ENCODE measurements around the gene CFAP73.

DNA sequence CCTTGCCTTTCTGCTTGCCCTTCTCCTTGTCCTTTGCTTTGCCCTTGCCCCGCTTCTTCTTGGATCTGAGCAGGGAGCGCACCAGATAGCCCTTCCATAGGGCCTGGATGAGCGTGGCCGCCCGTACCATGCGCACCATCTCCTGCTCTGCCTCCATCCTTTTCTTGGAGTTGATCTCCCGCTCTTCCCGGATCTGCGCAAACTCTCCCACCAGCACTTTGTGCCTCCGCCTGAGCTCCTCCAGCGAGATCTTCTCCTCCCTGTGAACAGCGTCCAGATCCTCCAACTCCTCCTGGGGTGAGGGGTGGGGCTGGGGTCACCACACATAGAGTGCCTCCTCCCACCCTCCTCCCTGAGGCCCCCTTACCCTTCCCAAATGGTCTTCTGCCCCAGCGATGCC, 46.1 kb downstream of the CFAP73 start:
- TF ChIP-seq, protein P1, sequence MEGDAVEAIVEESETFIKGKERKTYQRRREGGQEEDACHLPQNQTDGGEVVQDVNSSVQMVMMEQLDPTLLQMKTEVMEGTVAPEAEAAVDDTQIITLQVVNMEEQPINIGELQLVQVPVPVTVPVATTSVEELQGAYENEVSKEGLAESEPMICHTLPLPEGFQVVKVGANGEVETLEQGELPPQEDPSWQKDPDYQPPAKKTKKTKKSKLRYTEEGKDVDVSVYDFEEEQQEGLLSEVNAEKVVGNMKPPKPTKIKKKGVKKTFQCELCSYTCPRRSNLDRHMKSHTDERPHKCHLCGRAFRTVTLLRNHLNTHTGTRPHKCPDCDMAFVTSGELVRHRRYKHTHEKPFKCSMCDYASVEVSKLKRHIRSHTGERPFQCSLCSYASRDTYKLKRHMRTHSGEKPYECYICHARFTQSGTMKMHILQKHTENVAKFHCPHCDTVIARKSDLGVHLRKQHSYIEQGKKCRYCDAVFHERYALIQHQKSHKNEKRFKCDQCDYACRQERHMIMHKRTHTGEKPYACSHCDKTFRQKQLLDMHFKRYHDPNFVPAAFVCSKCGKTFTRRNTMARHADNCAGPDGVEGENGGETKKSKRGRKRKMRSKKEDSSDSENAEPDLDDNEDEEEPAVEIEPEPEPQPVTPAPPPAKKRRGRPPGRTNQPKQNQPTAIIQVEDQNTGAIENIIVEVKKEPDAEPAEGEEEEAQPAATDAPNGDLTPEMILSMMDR (IDR thresholded peaks at IDR 0.05): no peak
- TF ChIP-seq, protein P2, sequence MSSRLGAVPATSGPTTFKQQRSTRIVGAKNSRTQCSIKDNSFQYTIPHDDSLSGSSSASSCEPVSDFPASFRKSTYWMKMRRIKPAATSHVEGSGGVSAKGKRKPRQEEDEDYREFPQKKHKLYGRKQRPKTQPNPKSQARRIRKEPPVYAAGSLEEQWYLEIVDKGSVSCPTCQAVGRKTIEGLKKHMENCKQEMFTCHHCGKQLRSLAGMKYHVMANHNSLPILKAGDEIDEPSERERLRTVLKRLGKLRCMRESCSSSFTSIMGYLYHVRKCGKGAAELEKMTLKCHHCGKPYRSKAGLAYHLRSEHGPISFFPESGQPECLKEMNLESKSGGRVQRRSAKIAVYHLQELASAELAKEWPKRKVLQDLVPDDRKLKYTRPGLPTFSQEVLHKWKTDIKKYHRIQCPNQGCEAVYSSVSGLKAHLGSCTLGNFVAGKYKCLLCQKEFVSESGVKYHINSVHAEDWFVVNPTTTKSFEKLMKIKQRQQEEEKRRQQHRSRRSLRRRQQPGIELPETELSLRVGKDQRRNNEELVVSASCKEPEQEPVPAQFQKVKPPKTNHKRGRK (CRISPR knock-in tag; IDR thresholded peaks at IDR 0.05; ENCODE audit: borderline replicate concordance): no peak
- TF ChIP-seq, protein P3, sequence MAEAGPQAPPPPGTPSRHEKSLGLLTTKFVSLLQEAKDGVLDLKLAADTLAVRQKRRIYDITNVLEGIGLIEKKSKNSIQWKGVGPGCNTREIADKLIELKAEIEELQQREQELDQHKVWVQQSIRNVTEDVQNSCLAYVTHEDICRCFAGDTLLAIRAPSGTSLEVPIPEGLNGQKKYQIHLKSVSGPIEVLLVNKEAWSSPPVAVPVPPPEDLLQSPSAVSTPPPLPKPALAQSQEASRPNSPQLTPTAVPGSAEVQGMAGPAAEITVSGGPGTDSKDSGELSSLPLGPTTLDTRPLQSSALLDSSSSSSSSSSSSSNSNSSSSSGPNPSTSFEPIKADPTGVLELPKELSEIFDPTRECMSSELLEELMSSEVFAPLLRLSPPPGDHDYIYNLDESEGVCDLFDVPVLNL (CRISPR knock-in tag; IDR thresholded peaks at IDR 0.05; ENCODE audit: borderline replicate concordance, low read depth): no peak
- TF ChIP-seq, protein P4, sequence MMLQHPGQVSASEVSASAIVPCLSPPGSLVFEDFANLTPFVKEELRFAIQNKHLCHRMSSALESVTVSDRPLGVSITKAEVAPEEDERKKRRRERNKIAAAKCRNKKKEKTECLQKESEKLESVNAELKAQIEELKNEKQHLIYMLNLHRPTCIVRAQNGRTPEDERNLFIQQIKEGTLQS (CRISPR knock-in tag; conservative IDR thresholded peaks at IDR 0.05): no peak
